Stimulated activated CD4-positive, alpha-beta T cell treated with anti-CD3 and anti-CD28 coated beads, Interleukin-2, amount 100 ng/mL, for 4 hours (primary cell): ENCODE measurements around the gene RORB.

Experiments used
- DNase-seq: peaks from one replicate; pipeline ENCODE4 v3.0.0-alpha.2; 2020; ENCODE audit warnings: low read depth

Gene RORB

DNA sequence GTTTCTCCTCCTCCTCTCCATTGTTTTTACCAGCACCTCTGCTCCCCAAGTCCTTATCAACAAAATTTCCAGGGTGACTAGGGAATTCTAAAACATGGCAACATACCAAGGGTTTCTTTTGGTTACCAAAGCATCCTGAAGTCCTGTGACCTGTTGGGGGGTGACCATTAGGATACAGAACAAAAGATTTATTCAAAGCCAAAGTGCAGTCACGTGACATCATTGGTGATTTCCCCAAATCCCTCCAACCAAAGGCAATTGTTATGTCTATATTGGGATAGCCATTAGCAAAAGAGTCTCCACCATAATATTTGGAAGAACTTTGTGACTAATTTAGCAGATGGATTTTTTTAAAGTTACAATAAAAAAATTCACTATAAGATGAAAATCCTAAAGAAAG lies 222.2 kb downstream of the RORB start:
- no peak for DNase-seq

GRCh38 chr9:74721696-74722660 lies 224.8 kb downstream of the RORB start:
- no peak for DNase-seq

DNA sequence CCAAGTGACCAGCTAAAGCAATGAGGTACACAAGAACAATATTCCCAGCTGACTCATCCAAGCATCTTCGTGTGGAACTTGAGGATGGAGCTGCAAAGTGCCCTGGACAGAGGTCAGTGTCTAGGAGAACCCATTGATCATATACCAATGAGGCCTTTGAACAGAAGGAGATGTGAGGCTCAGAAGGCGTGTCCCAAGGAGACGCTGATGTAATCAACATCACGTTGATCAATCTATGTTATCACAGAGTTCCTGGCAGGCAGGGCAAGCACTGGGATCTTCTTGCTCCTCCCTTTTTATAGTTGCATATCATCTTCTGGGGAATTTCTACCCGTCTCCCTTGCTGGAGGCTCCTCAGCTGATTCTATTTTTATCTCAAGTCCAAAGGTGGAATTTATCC lies 227.2 kb downstream of the RORB start:
- no peak for DNase-seq

GRCh38 chr9:74726581-74726980 lies 229.4 kb downstream of the RORB start:
- no peak for DNase-seq

DNA sequence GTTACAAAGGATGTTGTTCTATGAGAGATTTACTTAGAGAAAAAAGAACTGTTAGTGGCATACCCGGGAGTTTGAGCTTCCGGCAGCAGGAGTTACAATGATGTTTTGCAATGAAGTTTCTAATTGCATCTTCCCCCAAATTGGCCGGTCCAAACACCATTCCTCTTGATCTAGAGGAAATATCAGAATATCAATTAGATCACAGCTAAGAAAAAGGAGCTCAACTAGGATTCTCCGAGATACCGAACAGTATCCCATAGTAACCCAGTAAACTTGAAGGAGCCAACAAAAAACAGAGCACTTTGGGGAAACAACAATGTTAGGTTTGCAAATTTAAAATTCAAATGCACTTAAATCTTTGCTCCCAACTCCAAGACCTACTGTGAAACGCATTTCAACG lies 231.0 kb downstream of the RORB start:
- DNase-seq = no peak

- DNase-seq = no peak
Observed at GRCh38 chr9:74729136-74729695, 232.1 kb downstream of the RORB start.

GRCh38 chr9:74735761-74736160 lies 238.6 kb downstream of the RORB start:
- DNase-seq = no peak

DNA sequence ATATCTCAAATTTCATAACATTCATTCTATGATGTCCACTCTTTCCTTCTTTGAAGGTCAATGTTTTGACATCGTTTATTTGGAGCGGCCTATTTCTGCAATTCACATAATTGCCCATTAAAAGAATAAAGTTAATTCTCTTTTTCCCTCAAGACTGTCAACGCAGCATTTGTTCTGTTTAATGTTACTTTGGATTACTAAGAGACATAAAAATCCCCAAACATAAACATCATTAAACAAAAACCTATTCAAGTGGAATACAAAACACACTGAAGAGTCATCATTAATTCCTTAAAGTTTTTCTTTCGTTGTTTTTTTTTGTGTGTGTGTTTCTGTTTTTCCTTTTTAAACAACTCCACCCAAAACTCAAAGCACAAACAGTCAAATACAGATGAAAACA lies 239.5 kb downstream of the RORB start:
- DNase-seq = no peak

DNA sequence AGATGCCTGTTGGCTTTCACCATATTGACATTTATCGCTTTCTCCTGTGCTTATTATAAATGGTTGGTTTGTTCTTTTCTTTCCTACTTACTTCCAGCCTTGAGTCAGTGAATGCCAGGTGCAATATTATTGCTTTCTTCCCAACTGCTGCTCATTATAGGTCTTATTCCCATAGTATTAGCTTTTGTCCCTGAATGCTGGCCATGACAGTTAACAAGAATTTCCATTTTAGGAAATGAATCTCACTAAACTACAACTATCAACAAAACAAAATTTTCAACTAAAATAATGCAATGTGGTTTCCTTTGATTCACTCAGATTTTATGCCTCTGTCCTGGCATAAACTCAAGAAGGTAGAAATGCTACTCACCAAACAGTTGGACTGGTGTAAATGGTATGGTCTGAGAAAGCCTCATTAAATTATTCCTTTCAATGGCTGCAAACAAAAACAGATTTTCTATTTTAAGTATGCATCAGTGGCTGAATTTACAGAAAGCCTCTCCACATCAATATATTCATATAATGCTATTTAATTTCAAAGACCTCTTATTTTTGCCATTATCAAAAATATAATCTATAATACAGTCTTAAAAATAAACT lies 245.2 kb downstream of the RORB start:
- no peak for DNase-seq
